H9 (cell line): ENCODE results near the gene BRS3. TPM values are rescaled to one million over a fixed set of nuclear protein-coding genes. Genes with fewer than 3 reads are reported as not detected.

Experiments
- DNase-seq: peaks from one replicate; pipeline ENCODE4 v3.0.0-alpha.2; 2017
- H2AFZ ChIP-seq: one replicate; pipeline ENCODE4 v1.6.1; 2013; ENCODE audit warnings: mild to moderate bottlenecking, low read length, control low read depth, moderate library complexity
- H2AK5ac ChIP-seq: 2 replicates; pipeline ENCODE4 v1.6.1; 2013; ENCODE audit warnings: low read length, control low read depth, mixed read lengths; ENCODE audit not compliant: insufficient read length
- H2BK120ac ChIP-seq: one replicate; pipeline ENCODE4 v1.6.1; 2013; ENCODE audit warnings: low read depth, mild to moderate bottlenecking, low read length, control low read depth, inconsistent platforms; ENCODE audit not compliant: poor library complexity, severe bottlenecking
- H2BK12ac ChIP-seq: 2 replicates; pipeline ENCODE4 v1.6.1; 2013; ENCODE audit warnings: low read length, control low read depth, mixed read lengths, low read depth; ENCODE audit not compliant: insufficient read length
- H2BK15ac ChIP-seq: 2 replicates; pipeline ENCODE4 v1.6.1; 2013; ENCODE audit warnings: low read depth, low read length, control low read depth
- H2BK20ac ChIP-seq: one replicate; pipeline ENCODE4 v1.6.1; 2013; ENCODE audit warnings: low read depth, mild to moderate bottlenecking, low read length, control low read depth, inconsistent platforms; ENCODE audit not compliant: poor library complexity, severe bottlenecking
- H2BK5ac ChIP-seq: 2 replicates; pipeline ENCODE4 v1.6.1; 2013; ENCODE audit warnings: low read length, control low read depth, mixed read lengths; ENCODE audit not compliant: insufficient read length
- H3K14ac ChIP-seq: 2 replicates; pipeline ENCODE4 v1.6.1; 2013; ENCODE audit warnings: low read length, control low read depth; ENCODE audit not compliant: insufficient read depth
- H3K18ac ChIP-seq: 2 replicates; pipeline ENCODE4 v1.6.1; 2013; ENCODE audit warnings: low read depth, mild to moderate bottlenecking, mixed read lengths, low read length, control low read depth; ENCODE audit not compliant: insufficient read length
- H3K23ac ChIP-seq: 2 replicates; pipeline ENCODE4 v1.6.1; 2013; ENCODE audit warnings: low read length, control low read depth, mixed read lengths, low read depth; ENCODE audit not compliant: insufficient read length
- H3K23me2 ChIP-seq: 2 replicates; pipeline ENCODE4 v1.6.1; 2013; ENCODE audit warnings: low read depth, mild to moderate bottlenecking, mixed read lengths, low read length, control low read depth; ENCODE audit not compliant: insufficient read length, poor library complexity, severe bottlenecking
- H3K27ac ChIP-seq: 2 replicates; pipeline ENCODE4 v1.5.1; 2013; ENCODE audit warnings: low read length, control low read depth, mixed read lengths, low read depth; ENCODE audit not compliant: insufficient read length
- H3K27me3 ChIP-seq: 2 replicates; pipeline ENCODE4 v1.6.1; 2013; ENCODE audit warnings: low read length, control low read depth, inconsistent platforms; ENCODE audit not compliant: insufficient read depth
- H3K4ac ChIP-seq: 2 replicates; pipeline ENCODE4 v1.6.1; 2013; ENCODE audit warnings: low read depth, mild to moderate bottlenecking, control low read depth, inconsistent platforms, low read length, moderate library complexity
- H3K4me1 ChIP-seq: 2 replicates; pipeline ENCODE4 v1.6.1; 2013; ENCODE audit warnings: low read length, control low read depth, inconsistent platforms; ENCODE audit not compliant: insufficient read depth
- H3K4me2 ChIP-seq: 2 replicates; pipeline ENCODE4 v1.6.1; 2013; ENCODE audit warnings: low read length, control low read depth, mixed read lengths; ENCODE audit not compliant: insufficient read length, insufficient read depth
- H3K56ac ChIP-seq: 2 replicates; pipeline ENCODE4 v1.6.1; 2013; ENCODE audit warnings: low read depth, mild to moderate bottlenecking, mixed read lengths, low read length, control low read depth; ENCODE audit not compliant: insufficient read length
- H3K79me1 ChIP-seq: 2 replicates; pipeline ENCODE4 v1.6.1; 2013; ENCODE audit warnings: low read depth, mild to moderate bottlenecking, moderate library complexity, low read length, control low read depth, inconsistent platforms; ENCODE audit not compliant: insufficient read depth, poor library complexity, severe bottlenecking
- H3K79me2 ChIP-seq: 2 replicates; pipeline ENCODE4 v1.6.1; 2013; ENCODE audit warnings: low read length, control low read depth, inconsistent platforms; ENCODE audit not compliant: insufficient read depth
- H3K9ac ChIP-seq: 2 replicates; pipeline ENCODE4 v1.6.1; 2013; ENCODE audit warnings: low read length, control low read depth, mixed read lengths; ENCODE audit not compliant: insufficient read length; ENCODE audit errors: extremely low read depth
- H3K9me3 ChIP-seq: one replicate; pipeline ENCODE4 v1.6.1; 2013; ENCODE audit warnings: low read depth, low read length, inconsistent platforms; ENCODE audit not compliant: control insufficient read depth
- H3T11ph ChIP-seq: one replicate; pipeline ENCODE4 v1.6.1; 2013; ENCODE audit warnings: mild to moderate bottlenecking, low read length, control low read depth, inconsistent platforms
- H4K20me1 ChIP-seq: one replicate; pipeline ENCODE4 v1.6.1; 2013; ENCODE audit not compliant: control insufficient read depth, insufficient read length, insufficient read depth
- H4K5ac ChIP-seq: 2 replicates; pipeline ENCODE4 v1.6.1; 2013; ENCODE audit warnings: low read depth, mild to moderate bottlenecking, mixed read lengths, low read length, control low read depth; ENCODE audit not compliant: insufficient read length
- H4K8ac ChIP-seq: replicated peaks from 2 replicates; pipeline ENCODE4 v1.6.1; 2013; ENCODE audit warnings: low read length, control low read depth, mixed read lengths, low read depth; ENCODE audit not compliant: insufficient read length
- H4K91ac ChIP-seq: 2 replicates; pipeline ENCODE4 v1.6.1; 2013; ENCODE audit warnings: low read depth, mild to moderate bottlenecking, moderate library complexity, mixed read lengths, low read length, control low read depth; ENCODE audit not compliant: insufficient read length
- H3K27ac Mint-ChIP-seq, 3 experiments: 2 replicates in 2 of 3; 3 replicates in 1 of 3; pipeline ENCODE4 v1.8.0; 2020 to 2021; ENCODE audit warnings: mixed read lengths in 3 of 3, mild to moderate bottlenecking in 1 of 3, moderate library complexity in 1 of 3
- H3K27me3 Mint-ChIP-seq: 2 replicates; pipeline ENCODE4 v1.8.0; 2021; ENCODE audit warnings: low read depth, mild to moderate bottlenecking, moderate library complexity, mixed read lengths
- H3K36me3 Mint-ChIP-seq, 3 experiments: 2 replicates in 2 of 3; 3 replicates in 1 of 3; pipeline ENCODE4 v1.8.0; 2020 to 2021; ENCODE audit warnings: low read depth in 3 of 3, mixed read lengths in 3 of 3; ENCODE audit not compliant: insufficient read depth in 1 of 3
- H3K4me1 Mint-ChIP-seq, 2 experiments: 2 replicates each; pipeline ENCODE4 v1.8.0; 2020; ENCODE audit warnings: mixed read lengths in 2 of 2
- H3K4me3 Mint-ChIP-seq, 2 experiments: 2 replicates in 1 of 2; 3 replicates in 1 of 2; pipeline ENCODE4 v1.8.0; 2020 to 2021; ENCODE audit warnings: mild to moderate bottlenecking in 2 of 2, mixed read lengths in 2 of 2, moderate library complexity in 1 of 2
- H3K9me3 Mint-ChIP-seq, 2 experiments: 2 replicates in 1 of 2; 3 replicates in 1 of 2; pipeline ENCODE4 v1.8.0; 2020; ENCODE audit warnings: mild to moderate bottlenecking in 2 of 2, mixed read lengths in 2 of 2, moderate library complexity in 1 of 2
- WGBS: extraction: QIAGEN DNeasy Blood & Tissue Kit; methylation state at CpG from one replicate; pipeline ENCODE4 v1.1.7; 2013; ENCODE audit warnings: missing lambda C conversion rate, low lambda C conversion rate, mixed read lengths; ENCODE audit not compliant: insufficient read length; ENCODE audit errors: extremely low coverage; 5-methylcytosine and 5-hydroxymethylcytosine counted together
- total RNA-seq: library from RNA; stranded (reverse); gene quantifications from 2 replicates; pipeline ENCODE4 v1.2.1, GENCODE V29; 2021
- TF ChIP-seq, protein P1 (sequence below): fragments of 200-600 bp; sonication (generic); conservative IDR thresholded peaks from 3 replicates; pipeline ENCODE4 v1.8.0; 2021; ENCODE audit warnings: antibody characterized with exemption, mild to moderate bottlenecking

Gene BRS3
- total RNA-seq, 1 experiment from 2014 or later, result not detected

DNA sequence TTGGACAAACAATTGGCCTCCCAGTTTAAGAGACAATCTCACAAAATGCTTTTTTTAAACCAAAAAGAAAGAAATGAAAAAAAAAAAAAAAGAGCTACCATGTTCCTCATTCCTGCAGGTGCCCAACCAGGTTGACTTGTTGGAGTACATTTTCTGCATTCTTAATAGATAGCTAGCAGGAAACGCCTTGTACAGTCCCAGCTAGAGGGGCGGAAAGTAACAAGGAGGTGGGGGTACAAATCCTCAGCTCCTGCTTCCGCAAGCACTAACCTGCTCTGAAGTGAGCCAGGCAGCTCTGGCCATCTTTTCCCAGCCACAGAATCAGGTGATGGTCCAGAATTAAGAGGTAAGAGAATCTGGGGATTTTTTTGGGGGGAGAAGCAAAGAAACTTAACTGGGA is 44.2 kb downstream of the BRS3 start, which contains the start of gene VGLL1:
TSS of gene VGLL1 (plus strand) at position 265 of the 400 bp plus-strand sequence. CDS start 3,806 bp downstream, outside the sequence.
- Histone ChIP-seq H3K56ac (no peak within 1 kb of the TSS), H4K20me1 (no peaks in the 10 kb centered on the region), H3K4me2 (no peak within 1 kb of the TSS), H3K79me1 (no peaks in the 10 kb centered on the region), H3K79me2 (no peaks in the 10 kb centered on the region), H3K4ac (no peak within 1 kb of the TSS), H2BK12ac (no peak within 1 kb of the TSS), H3K18ac (no peak within 1 kb of the TSS), H4K5ac (no peak within 1 kb of the TSS), H2AK5ac (no peak within 1 kb of the TSS), H3K4me1 (no peaks in the 10 kb centered on the region), H2AFZ (no peak within 1 kb of the TSS), H2BK5ac (no peak within 1 kb of the TSS), H2BK15ac (no peak within 1 kb of the TSS), H3K9me3 (peaks cover 56% of the 10 kb centered on the region), H3K14ac (no peak within 1 kb of the TSS), H3K9ac (no peak within 1 kb of the TSS), H2BK120ac (no peak within 1 kb of the TSS), H4K91ac (no peak within 1 kb of the TSS), H3K23me2 (no peaks in the 10 kb centered on the region), H4K8ac (no peak within 1 kb of the TSS), H3K23ac (no peak within 1 kb of the TSS), H3T11ph (no peak within 1 kb of the TSS), H3K27me3 (no peaks in the 10 kb centered on the region), H2BK20ac (no peak within 1 kb of the TSS), H3K27ac (no peak within 1 kb of the TSS)
- Mint-ChIP-seq H3K9me3 (peaks cover 63 to 74% of the 10 kb centered on the region in 2 experiments), H3K27ac (no peak within 1 kb of the TSS; a peak in 1 of 7 replicates), H3K4me1 (peaks cover 0 to 8% of the 10 kb centered on the region in 2 experiments; a peak in 1 of 4 replicates), H3K4me3 (no peak within 1 kb of the TSS), H3K27me3 (peaks cover 9% of the 10 kb centered on the region), H3K36me3 (peaks cover 0 to 6% (median 1%) of the 10 kb centered on the region in 3 experiments; a peak in 3 of 7 replicates)
- no CpG with 5 or more reads among the region's 3 CpGs for WGBS
- TF ChIP-seq, protein P1, sequence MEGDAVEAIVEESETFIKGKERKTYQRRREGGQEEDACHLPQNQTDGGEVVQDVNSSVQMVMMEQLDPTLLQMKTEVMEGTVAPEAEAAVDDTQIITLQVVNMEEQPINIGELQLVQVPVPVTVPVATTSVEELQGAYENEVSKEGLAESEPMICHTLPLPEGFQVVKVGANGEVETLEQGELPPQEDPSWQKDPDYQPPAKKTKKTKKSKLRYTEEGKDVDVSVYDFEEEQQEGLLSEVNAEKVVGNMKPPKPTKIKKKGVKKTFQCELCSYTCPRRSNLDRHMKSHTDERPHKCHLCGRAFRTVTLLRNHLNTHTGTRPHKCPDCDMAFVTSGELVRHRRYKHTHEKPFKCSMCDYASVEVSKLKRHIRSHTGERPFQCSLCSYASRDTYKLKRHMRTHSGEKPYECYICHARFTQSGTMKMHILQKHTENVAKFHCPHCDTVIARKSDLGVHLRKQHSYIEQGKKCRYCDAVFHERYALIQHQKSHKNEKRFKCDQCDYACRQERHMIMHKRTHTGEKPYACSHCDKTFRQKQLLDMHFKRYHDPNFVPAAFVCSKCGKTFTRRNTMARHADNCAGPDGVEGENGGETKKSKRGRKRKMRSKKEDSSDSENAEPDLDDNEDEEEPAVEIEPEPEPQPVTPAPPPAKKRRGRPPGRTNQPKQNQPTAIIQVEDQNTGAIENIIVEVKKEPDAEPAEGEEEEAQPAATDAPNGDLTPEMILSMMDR, result no peak
- no peak for DNase-seq
